GM23338 (cell line): ENCODE measurements around the gene BRD7. TPM values are rescaled to one million over a fixed set of nuclear protein-coding genes. Genes with fewer than 3 reads are reported as not detected.

Source experiments
- ATAC-seq: fragments of 200-7000 bp; cut with Tn5 transposase; 3 replicates; pipeline ENCODE4 v1.9.1; 2020
- DNase-seq: peaks from one replicate; pipeline ENCODE4 v3.0.0-alpha.2; 2015; ENCODE audit warnings: low spot score
- H2AFZ ChIP-seq: fragments of 200-600 bp; sonication (generic); 2 replicates; pipeline ENCODE4 v1.8.0; 2016; ENCODE audit warnings: antibody characterized with exemption, mild to moderate bottlenecking, moderate library complexity
- H3F3A ChIP-seq: fragments of 200-600 bp; sonication (generic); replicated peaks from 2 replicates; pipeline ENCODE4 v1.8.0; 2017; ENCODE audit warnings: antibody characterized with exemption, mixed run types, low read depth
- H3K27ac ChIP-seq: fragments of 200-600 bp; sonication (generic); 2 replicates; pipeline ENCODE4 v1.6.1; 2016; ENCODE audit warnings: low read depth
- H3K27me3 ChIP-seq: fragments of 200-600 bp; sonication (generic); 2 replicates; pipeline ENCODE4 v1.8.0; 2016; ENCODE audit warnings: mild to moderate bottlenecking, mixed run types, moderate library complexity; ENCODE audit not compliant: insufficient read depth
- H3K36me3 ChIP-seq: fragments of 200-600 bp; sonication (generic); 2 replicates; pipeline ENCODE4 v1.8.0; 2016; ENCODE audit warnings: mild to moderate bottlenecking; ENCODE audit not compliant: insufficient read depth
- H3K4me1 ChIP-seq: fragments of 200-600 bp; sonication (generic); 2 replicates; pipeline ENCODE4 v1.8.0; 2016; ENCODE audit warnings: mild to moderate bottlenecking, moderate library complexity; ENCODE audit not compliant: insufficient read depth
- H3K4me2 ChIP-seq: fragments of 200-600 bp; sonication (generic); 2 replicates; pipeline ENCODE4 v1.7.1; 2017; ENCODE audit warnings: mixed run types
- H3K4me3 ChIP-seq: fragments of 200-600 bp; sonication (generic); 2 replicates; pipeline ENCODE4 v1.6.1; 2016; ENCODE audit warnings: mixed run types
- H3K79me2 ChIP-seq: fragments of 200-600 bp; sonication (generic); replicated peaks from 2 replicates; pipeline ENCODE4 v1.8.0; 2017; ENCODE audit warnings: mild to moderate bottlenecking; ENCODE audit not compliant: insufficient read depth
- H3K9me2 ChIP-seq: fragments of 200-600 bp; sonication (generic); 2 replicates; pipeline ENCODE4 v1.8.0; 2017; ENCODE audit not compliant: insufficient read depth
- H4K20me1 ChIP-seq: fragments of 200-600 bp; sonication (generic); replicated peaks from 2 replicates; pipeline ENCODE4 v1.8.0; 2017; ENCODE audit warnings: mild to moderate bottlenecking; ENCODE audit not compliant: insufficient read depth
- H3K27ac Mint-ChIP-seq: 2 replicates; pipeline ENCODE4 v1.8.0; 2020; ENCODE audit warnings: inconsistent platforms, mild to moderate bottlenecking, moderate library complexity, mixed read lengths
- H3K27me3 Mint-ChIP-seq: 3 replicates; pipeline ENCODE4 v1.8.0; 2022; ENCODE audit warnings: low read depth, mild to moderate bottlenecking, moderate library complexity, mixed read lengths, inconsistent platforms; ENCODE audit not compliant: insufficient read depth, poor library complexity
- H3K36me3 Mint-ChIP-seq: 3 replicates; pipeline ENCODE4 v1.8.0; 2021; ENCODE audit warnings: low read depth, mild to moderate bottlenecking, inconsistent platforms, moderate library complexity, mixed read lengths
- H3K4me1 Mint-ChIP-seq: 3 replicates; pipeline ENCODE4 v1.8.0; 2020; ENCODE audit warnings: mild to moderate bottlenecking, inconsistent platforms, mixed read lengths
- H3K4me3 Mint-ChIP-seq: 3 replicates; pipeline ENCODE4 v1.8.0; 2021; ENCODE audit warnings: moderate library complexity, mild to moderate bottlenecking, inconsistent platforms, mixed read lengths
- H3K9me3 Mint-ChIP-seq: 3 replicates; pipeline ENCODE4 v1.8.0; 2020; ENCODE audit warnings: moderate library complexity, mild to moderate bottlenecking, inconsistent platforms, mixed read lengths
- CREB1 ChIP-seq: fragments of 250-450 bp; sonication (Bioruptor Pico); IDR thresholded peaks from 2 replicates; pipeline ENCODE4 v1.5.0; 2020; ENCODE audit warnings: low read depth, mild to moderate bottlenecking, moderate library complexity
- EZH2 ChIP-seq: fragments of 200-600 bp; sonication (generic); IDR thresholded peaks from one replicate; pipeline ENCODE4 v1.8.0; 2017; ENCODE audit warnings: antibody characterized with exemption, mild to moderate bottlenecking, low read depth; ENCODE audit not compliant: unreplicated experiment
- EZH2phosphoT487 ChIP-seq: fragments of 200-600 bp; sonication (generic); IDR thresholded peaks from one replicate; pipeline ENCODE4 v1.8.1; 2018; ENCODE audit warnings: antibody characterized with exemption; ENCODE audit not compliant: unreplicated experiment
- REST ChIP-seq: IDR thresholded peaks from one replicate; pipeline ENCODE4 v1.6.1; 2018; ENCODE audit warnings: antibody characterized with exemption; ENCODE audit not compliant: unreplicated experiment
- STAT1 ChIP-seq: IDR thresholded peaks from one replicate; pipeline ENCODE4 v1.6.1; 2016; ENCODE audit warnings: antibody characterized with exemption; ENCODE audit not compliant: unreplicated experiment
- ZNF114 ChIP-seq: fragments of 250-450 bp; sonication (Bioruptor Pico); IDR thresholded peaks from 2 replicates; pipeline ENCODE4 v1.5.0; 2020; ENCODE audit warnings: mild to moderate bottlenecking, moderate library complexity
- ZNF331 ChIP-seq: fragments of 250-450 bp; sonication (Bioruptor Pico); IDR thresholded peaks from 2 replicates; pipeline ENCODE4 v1.5.0; 2020; ENCODE audit warnings: low read depth, mild to moderate bottlenecking, moderate library complexity
- polyA plus RNA-seq: library from polyadenylated mRNA; unstranded; fragments of >200 nt; fragmentation: Nextera tagmentation; extraction: Ambion mirVana; gene quantifications from 2 replicates; pipeline ENCODE4 v1.2.1, GENCODE V29; 2016
- total RNA-seq: library from RNA; depleted of rRNA; stranded (reverse); fragments of >200 nt; shearing (Covaris generic); gene quantifications from 2 replicates; pipeline ENCODE4 v1.2.3, GENCODE V29; 2014
- TF ChIP-seq, protein P1 (sequence below): fragments of 250-450 bp; sonication (Bioruptor Pico); IDR thresholded peaks from 2 replicates; pipeline ENCODE4 v1.5.0; 2020; ENCODE audit warnings: mild to moderate bottlenecking, moderate library complexity

The BRD7 gene
- total and polyA plus RNA-seq, 2 experiments from 2014 or later, result 93.0 to 149 TPM

- Histone ChIP-seq H3K4me2 (peak overlapping the region; percentile 75), H3K27ac (no peak overlapping the region), H3K4me3 (peak overlapping the region; percentile 44), H4K20me1 (peaks cover 26% of the 10 kb centered on the region), H3K4me1 (peaks cover 21% of the 10 kb centered on the region), H3F3A (no peaks in the 10 kb centered on the region), H3K9me2 (no peaks in the 10 kb centered on the region), H3K27me3 (no peaks in the 10 kb centered on the region), H3K36me3 (peaks cover 6% of the 10 kb centered on the region; the same call in 1 of the 2 replicates), H2AFZ (peak overlapping the region; percentile 94), H3K79me2 (peaks cover 41% of the 10 kb centered on the region)
- TF ChIP-seq EZH2 (no peak), EZH2phosphoT487 (no peak), ZNF114 (CRISPR knock-in tag) (no peak), STAT1 (no peak), REST (no peak), ZNF331 (CRISPR knock-in tag) (no peak), CREB1 (CRISPR knock-in tag) (no peak)
- TF ChIP-seq, protein P1, sequence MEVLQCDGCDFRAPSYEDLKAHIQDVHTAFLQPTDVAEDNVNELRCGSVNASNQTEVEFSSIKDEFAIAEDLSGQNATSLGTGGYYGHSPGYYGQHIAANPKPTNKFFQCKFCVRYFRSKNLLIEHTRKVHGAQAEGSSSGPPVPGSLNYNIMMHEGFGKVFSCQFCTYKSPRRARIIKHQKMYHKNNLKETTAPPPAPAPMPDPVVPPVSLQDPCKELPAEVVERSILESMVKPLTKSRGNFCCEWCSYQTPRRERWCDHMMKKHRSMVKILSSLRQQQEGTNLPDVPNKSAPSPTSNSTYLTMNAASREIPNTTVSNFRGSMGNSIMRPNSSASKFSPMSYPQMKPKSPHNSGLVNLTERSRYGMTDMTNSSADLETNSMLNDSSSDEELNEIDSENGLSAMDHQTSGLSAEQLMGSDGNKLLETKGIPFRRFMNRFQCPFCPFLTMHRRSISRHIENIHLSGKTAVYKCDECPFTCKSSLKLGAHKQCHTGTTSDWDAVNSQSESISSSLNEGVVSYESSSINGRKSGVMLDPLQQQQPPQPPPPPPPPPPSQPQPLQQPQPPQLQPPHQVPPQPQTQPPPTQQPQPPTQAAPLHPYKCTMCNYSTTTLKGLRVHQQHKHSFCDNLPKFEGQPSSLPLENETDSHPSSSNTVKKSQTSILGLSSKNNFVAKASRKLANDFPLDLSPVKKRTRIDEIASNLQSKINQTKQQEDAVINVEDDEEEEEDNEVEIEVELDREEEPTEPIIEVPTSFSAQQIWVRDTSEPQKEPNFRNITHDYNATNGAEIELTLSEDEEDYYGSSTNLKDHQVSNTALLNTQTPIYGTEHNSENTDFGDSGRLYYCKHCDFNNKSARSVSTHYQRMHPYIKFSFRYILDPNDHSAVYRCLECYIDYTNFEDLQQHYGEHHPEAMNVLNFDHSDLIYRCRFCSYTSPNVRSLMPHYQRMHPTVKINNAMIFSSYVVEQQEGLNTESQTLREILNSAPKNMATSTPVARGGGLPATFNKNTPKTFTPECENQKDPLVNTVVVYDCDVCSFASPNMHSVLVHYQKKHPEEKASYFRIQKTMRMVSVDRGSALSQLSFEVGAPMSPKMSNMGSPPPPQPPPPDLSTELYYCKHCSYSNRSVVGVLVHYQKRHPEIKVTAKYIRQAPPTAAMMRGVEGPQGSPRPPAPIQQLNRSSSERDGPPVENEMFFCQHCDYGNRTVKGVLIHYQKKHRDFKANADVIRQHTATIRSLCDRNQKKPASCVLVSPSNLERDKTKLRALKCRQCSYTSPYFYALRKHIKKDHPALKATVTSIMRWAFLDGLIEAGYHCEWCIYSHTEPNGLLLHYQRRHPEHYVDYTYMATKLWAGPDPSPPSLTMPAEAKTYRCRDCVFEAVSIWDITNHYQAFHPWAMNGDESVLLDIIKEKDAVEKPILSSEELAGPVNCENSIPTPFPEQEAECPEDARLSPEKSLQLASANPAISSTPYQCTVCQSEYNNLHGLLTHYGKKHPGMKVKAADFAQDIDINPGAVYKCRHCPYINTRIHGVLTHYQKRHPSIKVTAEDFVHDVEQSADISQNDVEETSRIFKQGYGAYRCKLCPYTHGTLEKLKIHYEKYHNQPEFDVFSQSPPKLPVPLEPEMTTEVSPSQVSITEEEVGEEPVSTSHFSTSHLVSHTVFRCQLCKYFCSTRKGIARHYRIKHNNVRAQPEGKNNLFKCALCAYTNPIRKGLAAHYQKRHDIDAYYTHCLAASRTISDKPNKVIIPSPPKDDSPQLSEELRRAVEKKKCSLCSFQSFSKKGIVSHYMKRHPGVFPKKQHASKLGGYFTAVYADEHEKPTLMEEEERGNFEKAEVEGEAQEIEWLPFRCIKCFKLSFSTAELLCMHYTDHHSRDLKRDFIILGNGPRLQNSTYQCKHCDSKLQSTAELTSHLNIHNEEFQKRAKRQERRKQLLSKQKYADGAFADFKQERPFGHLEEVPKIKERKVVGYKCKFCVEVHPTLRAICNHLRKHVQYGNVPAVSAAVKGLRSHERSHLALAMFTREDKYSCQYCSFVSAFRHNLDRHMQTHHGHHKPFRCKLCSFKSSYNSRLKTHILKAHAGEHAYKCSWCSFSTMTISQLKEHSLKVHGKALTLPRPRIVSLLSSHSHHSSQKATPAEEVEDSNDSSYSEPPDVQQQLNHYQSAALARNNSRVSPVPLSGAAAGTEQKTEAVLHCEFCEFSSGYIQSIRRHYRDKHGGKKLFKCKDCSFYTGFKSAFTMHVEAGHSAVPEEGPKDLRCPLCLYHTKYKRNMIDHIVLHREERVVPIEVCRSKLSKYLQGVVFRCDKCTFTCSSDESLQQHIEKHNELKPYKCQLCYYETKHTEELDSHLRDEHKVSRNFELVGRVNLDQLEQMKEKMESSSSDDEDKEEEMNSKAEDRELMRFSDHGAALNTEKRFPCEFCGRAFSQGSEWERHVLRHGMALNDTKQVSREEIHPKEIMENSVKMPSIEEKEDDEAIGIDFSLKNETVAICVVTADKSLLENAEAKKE (CRISPR knock-in tag), result no peak
- peak overlapping the region; percentile 78 for H3K4me3 Mint-ChIP-seq
- H3K36me3 Mint-ChIP-seq, result peaks cover 28% of the 10 kb centered on the region
- H3K9me3 Mint-ChIP-seq, result no peaks in the 10 kb centered on the region
- peaks cover 11% of the 10 kb centered on the region for H3K4me1 Mint-ChIP-seq
- peaks cover 8% of the 10 kb centered on the region for H3K27me3 Mint-ChIP-seq
- H3K27ac Mint-ChIP-seq, result no peak overlapping the region
- DNase-seq (no peak), ATAC-seq (peak; percentile 31; the same call in 1 of the 3 replicates)
Observed at GRCh38 chr16:50369133-50369804, 481 bp upstream of the BRD7 start.
